SK-N-SH treated with all-trans-retinoic acid at 6 μM for 48 hours (cell line): ENCODE data around the gene OTOG.

Source experiments
- ATAC-seq: fragments of 200-7000 bp; cut with Tn5 transposase; 3 replicates; pipeline ENCODE4 v1.9.1; 2020; ENCODE audit warnings: mild to moderate bottlenecking, moderate library complexity
- ARNTL ChIP-seq: fragments of 450-650 bp; formaldehyde crosslinking; IDR thresholded peaks from 2 replicates; pipeline ENCODE4 v1.5.0; 2020; ENCODE audit warnings: low read depth, mild to moderate bottlenecking, moderate library complexity, borderline replicate concordance
- BACH2 ChIP-seq: fragments of 250-450 bp; sonication (Bioruptor Pico); IDR thresholded peaks from 2 replicates; pipeline ENCODE4 v1.9.0; 2021; ENCODE audit warnings: mild to moderate bottlenecking, borderline replicate concordance
- CREB5 ChIP-seq: fragments of 250-450 bp; sonication (Bioruptor Pico); IDR thresholded peaks from 2 replicates; pipeline ENCODE4 v1.5.1; 2020; ENCODE audit warnings: low read depth, mild to moderate bottlenecking, moderate library complexity
- CSDC2 ChIP-seq: fragments of 250-450 bp; sonication (Bioruptor Pico); IDR thresholded peaks from 2 replicates; pipeline ENCODE4 v1.5.0; 2020; ENCODE audit warnings: mild to moderate bottlenecking, moderate library complexity
- CSRNP3 ChIP-seq: fragments of 250-450 bp; sonication (Bioruptor Pico); IDR thresholded peaks from 2 replicates; pipeline ENCODE4 v1.5.1; 2021; ENCODE audit warnings: mild to moderate bottlenecking, moderate library complexity
- ESRRG ChIP-seq: fragments of 250-450 bp; sonication (Bioruptor Pico); IDR thresholded peaks from 2 replicates; pipeline ENCODE4 v1.6.1; 2021; ENCODE audit warnings: mild to moderate bottlenecking
- GLIS3 ChIP-seq: fragments of 250-450 bp; sonication (Bioruptor Pico); IDR thresholded peaks from 2 replicates; pipeline ENCODE4 v1.5.0; 2020; ENCODE audit warnings: mild to moderate bottlenecking, moderate library complexity
- ISL1 ChIP-seq: fragments of 250-450 bp; sonication (Bioruptor Pico); IDR thresholded peaks from 2 replicates; pipeline ENCODE4 v2.1.2; 2022; ENCODE audit warnings: mild to moderate bottlenecking, moderate library complexity
- OSR1 ChIP-seq: fragments of 250-450 bp; sonication (Bioruptor Pico); IDR thresholded peaks from 2 replicates; pipeline ENCODE4 v1.8.0; 2022; ENCODE audit warnings: moderate library complexity, mild to moderate bottlenecking, inconsistent platforms
- POU6F1 ChIP-seq: fragments of 250-450 bp; sonication (Bioruptor Pico); IDR thresholded peaks from 2 replicates; pipeline ENCODE4 v1.8.0; 2021; ENCODE audit warnings: low read depth, mild to moderate bottlenecking, moderate library complexity, borderline replicate concordance
- PPARA ChIP-seq: fragments of 250-450 bp; sonication (Bioruptor Pico); IDR thresholded peaks from 2 replicates; pipeline ENCODE4 v1.5.0; 2020; ENCODE audit warnings: mild to moderate bottlenecking, borderline replicate concordance
- RARB ChIP-seq: fragments of 250-450 bp; sonication (Bioruptor Pico); IDR thresholded peaks from 2 replicates; pipeline ENCODE4 v1.8.0; 2021; ENCODE audit warnings: mild to moderate bottlenecking, moderate library complexity
- SNAI2 ChIP-seq: fragments of 250-450 bp; sonication (Bioruptor Pico); IDR thresholded peaks from 2 replicates; pipeline ENCODE4 v1.5.0; 2020; ENCODE audit warnings: mild to moderate bottlenecking, moderate library complexity
- TCF4 ChIP-seq: fragments of 250-450 bp; sonication (Bioruptor Pico); IDR thresholded peaks from 2 replicates; pipeline ENCODE4 v1.8.0; 2021; ENCODE audit warnings: mild to moderate bottlenecking, moderate library complexity, borderline replicate concordance
- TOX ChIP-seq: fragments of 250-450 bp; sonication (Bioruptor Pico); IDR thresholded peaks from 2 replicates; pipeline ENCODE4 v1.8.0; 2021; ENCODE audit warnings: mild to moderate bottlenecking, moderate library complexity, borderline replicate concordance
- TSHZ2 ChIP-seq: fragments of 250-450 bp; sonication (Bioruptor Pico); IDR thresholded peaks from 2 replicates; pipeline ENCODE4 v1.5.0; 2020; ENCODE audit warnings: mild to moderate bottlenecking, moderate library complexity
- ZFP30 ChIP-seq: fragments of 450-650 bp; formaldehyde crosslinking; IDR thresholded peaks from 2 replicates; pipeline ENCODE4 v1.5.0; 2022; ENCODE audit warnings: mild to moderate bottlenecking, moderate library complexity
- ZNF565 ChIP-seq: fragments of 450-650 bp; formaldehyde crosslinking; conservative IDR thresholded peaks from 2 replicates; pipeline ENCODE4 v1.5.0; 2020; ENCODE audit warnings: low read depth, mild to moderate bottlenecking, moderate library complexity
- ZNF70 ChIP-seq: fragments of 450-650 bp; formaldehyde crosslinking; IDR thresholded peaks from 2 replicates; pipeline ENCODE4 v1.5.0; 2020; ENCODE audit warnings: mild to moderate bottlenecking, moderate library complexity
- ZNF8 ChIP-seq: fragments of 450-650 bp; formaldehyde crosslinking; IDR thresholded peaks from 2 replicates; pipeline ENCODE4 v1.5.0; 2020; ENCODE audit warnings: mild to moderate bottlenecking, moderate library complexity
- TF ChIP-seq, protein P1 (sequence below): fragments of 250-450 bp; sonication (Bioruptor Pico); IDR thresholded peaks from 2 replicates; pipeline ENCODE4 v1.8.0; 2020; ENCODE audit warnings: mild to moderate bottlenecking, moderate library complexity, borderline replicate concordance

The OTOG gene

GRCh38 chr11:17639781-17640180 is 92.7 kb downstream of the OTOG start:
- no peak for ATAC-seq
- TF ChIP-seq POU6F1 (CRISPR knock-in tag) (no peak), ISL1 (CRISPR knock-in tag) (no peak), CSDC2 (CRISPR knock-in tag) (no peak), RARB (CRISPR knock-in tag) (no peak), PPARA (CRISPR knock-in tag) (no peak), GLIS3 (CRISPR knock-in tag) (no peak), TSHZ2 (CRISPR knock-in tag) (no peak), ZNF70 (no peak), OSR1 (CRISPR knock-in tag) (no peak), ZNF8 (CRISPR knock-in tag) (no peak), CREB5 (CRISPR knock-in tag) (no peak), ZNF565 (CRISPR knock-in tag) (no peak), ESRRG (CRISPR knock-in tag) (no peak), BACH2 (CRISPR knock-in tag) (no peak), ZFP30 (no peak), ARNTL (no peak), TCF4 (CRISPR knock-in tag) (no peak)
- TF ChIP-seq, protein P1, sequence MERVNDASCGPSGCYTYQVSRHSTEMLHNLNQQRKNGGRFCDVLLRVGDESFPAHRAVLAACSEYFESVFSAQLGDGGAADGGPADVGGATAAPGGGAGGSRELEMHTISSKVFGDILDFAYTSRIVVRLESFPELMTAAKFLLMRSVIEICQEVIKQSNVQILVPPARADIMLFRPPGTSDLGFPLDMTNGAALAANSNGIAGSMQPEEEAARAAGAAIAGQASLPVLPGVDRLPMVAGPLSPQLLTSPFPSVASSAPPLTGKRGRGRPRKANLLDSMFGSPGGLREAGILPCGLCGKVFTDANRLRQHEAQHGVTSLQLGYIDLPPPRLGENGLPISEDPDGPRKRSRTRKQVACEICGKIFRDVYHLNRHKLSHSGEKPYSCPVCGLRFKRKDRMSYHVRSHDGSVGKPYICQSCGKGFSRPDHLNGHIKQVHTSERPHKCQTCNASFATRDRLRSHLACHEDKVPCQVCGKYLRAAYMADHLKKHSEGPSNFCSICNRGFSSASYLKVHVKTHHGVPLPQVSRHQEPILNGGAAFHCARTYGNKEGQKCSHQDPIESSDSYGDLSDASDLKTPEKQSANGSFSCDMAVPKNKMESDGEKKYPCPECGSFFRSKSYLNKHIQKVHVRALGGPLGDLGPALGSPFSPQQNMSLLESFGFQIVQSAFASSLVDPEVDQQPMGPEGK (CRISPR knock-in tag) = no peak

- TF ChIP-seq GLIS3 (CRISPR knock-in tag) (no peak), SNAI2 (no peak), CSDC2 (CRISPR knock-in tag) (no peak), ESRRG (CRISPR knock-in tag) (no peak), ZNF565 (CRISPR knock-in tag) (no peak), ARNTL (no peak), TOX (CRISPR knock-in tag) (no peak), ISL1 (CRISPR knock-in tag) (no peak), POU6F1 (CRISPR knock-in tag) (no peak), CSRNP3 (no peak), BACH2 (CRISPR knock-in tag) (no peak), ZNF8 (CRISPR knock-in tag) (no peak)
- ATAC-seq = no peak
These were observed 93.6 kb downstream of the OTOG start for GRCh38 chr11:17640493-17641164.
